Endothelial cell of umbilical vein (primary cell): ENCODE results near the gene TMEM171. TPM values are rescaled to one million over a fixed set of nuclear protein-coding genes. Genes with fewer than 3 reads are reported as not detected.

ENCODE experiments used
- BruUV-seq: library from RNA; stranded (reverse); fragments of 400-500 nt; replicated peaks from 2 replicates; lab custom pipeline; 2021; lab: Mats Ljungman, UMichigan
- CTCF ChIA-PET: fragments of 300-600, 350-600 bp; sonication (Branson Sonifier 250); formaldehyde crosslinking; loops from one replicate; lab custom pipeline; 2021; ENCODE audit warnings: antibody characterized with exemption, inconsistent platforms; lab: Charles Lee
- POLR2A ChIA-PET: fragments of 300-600, 350-600 bp; sonication (Branson Sonifier 250); formaldehyde crosslinking; loops from one replicate; lab custom pipeline; 2021; ENCODE audit warnings: antibody characterized with exemption, inconsistent platforms; lab: Charles Lee
- DNase-seq: peaks from one replicate; pipeline ENCODE4 v3.0.0-alpha.2; 2011; ENCODE audit warnings: low read depth, low spot score
- FAIRE-seq: peaks from 2 replicates; lab custom pipeline; 2011; peaks lifted over from hg19 to GRCh38; lab: Jason Lieb, UNC
- H2AFZ ChIP-seq: 2 replicates; pipeline ENCODE4 v1.6.0; 2012; ENCODE audit warnings: low read depth, low read length, control low read depth, inconsistent platforms
- H3K27ac ChIP-seq: 2 replicates; pipeline ENCODE4 v1.5.1; 2011; ENCODE audit warnings: low read depth, mild to moderate bottlenecking, control low read depth, low read length, moderate library complexity; ENCODE audit not compliant: insufficient read depth
- H3K27me3 ChIP-seq, 2 experiments: 2 replicates each; pipeline versions ENCODE4 v1.6.0 to v1.6.1; 2011; ENCODE audit warnings: low read length in 2 of 2, mixed read lengths in 1 of 2; ENCODE audit not compliant: control insufficient read depth in 2 of 2, insufficient read depth in 2 of 2
- H3K36me3 ChIP-seq, 2 experiments: 2 replicates in 1 of 2; 3 replicates in 1 of 2; pipeline ENCODE4 v1.5.1; 2011; ENCODE audit warnings: low read length in 2 of 2, mild to moderate bottlenecking in 1 of 2, moderate library complexity in 1 of 2; ENCODE audit not compliant: control insufficient read depth in 2 of 2, insufficient read depth in 2 of 2; ENCODE audit errors: extremely low read depth in 1 of 2
- H3K4me1 ChIP-seq: 3 replicates; pipeline ENCODE4 v1.5.1; 2011; ENCODE audit warnings: mild to moderate bottlenecking, low read length; ENCODE audit not compliant: control insufficient read depth, insufficient read depth; ENCODE audit errors: extremely low read depth
- H3K4me2 ChIP-seq: 2 replicates; pipeline ENCODE4 v1.6.1; 2011; ENCODE audit warnings: low read length, control low read depth, mixed read lengths; ENCODE audit not compliant: insufficient read depth
- H3K4me3 ChIP-seq, 3 experiments: fragments of 200-600 bp in 1 of 3; sonication (generic), shearing (Covaris generic) in 1 of 3; replicated peaks in 1 of 3; 2 replicates each; pipeline ENCODE4 v1.5.1; 2011 to 2016; ENCODE audit warnings: control low read depth in 3 of 3, low read length in 3 of 3, mild to moderate bottlenecking in 2 of 3, inconsistent platforms in 1 of 3, low read depth in 1 of 3, moderate library complexity in 1 of 3; ENCODE audit not compliant: insufficient read depth in 1 of 3
- H3K79me2 ChIP-seq: 2 replicates; pipeline ENCODE4 v1.6.0; 2012; ENCODE audit warnings: low read length, inconsistent platforms; ENCODE audit not compliant: control insufficient read depth, insufficient read depth
- H3K9ac ChIP-seq: replicated peaks from 2 replicates; pipeline ENCODE3; 2011; ENCODE audit warnings: low read length, control low read depth; ENCODE audit not compliant: insufficient read depth; ENCODE audit errors: extremely low read depth
- H3K9me1 ChIP-seq: replicated peaks from 3 replicates; pipeline ENCODE4 v1.6.0; 2011; ENCODE audit warnings: mild to moderate bottlenecking, low read length; ENCODE audit not compliant: control insufficient read depth, insufficient read depth; ENCODE audit errors: extremely low read depth
- H3K9me3 ChIP-seq: replicated peaks from 2 replicates; pipeline ENCODE4 v1.5.1; 2012; ENCODE audit warnings: low read length, inconsistent platforms; ENCODE audit not compliant: control insufficient read depth, insufficient read depth
- H4K20me1 ChIP-seq: replicated peaks from 2 replicates; pipeline ENCODE3; 2011; ENCODE audit warnings: mild to moderate bottlenecking, low read length; ENCODE audit not compliant: control insufficient read depth, insufficient read depth; ENCODE audit errors: extremely low read depth
- CTCF ChIP-seq, 2 donors: IDR thresholded peaks; 1 replicate in 1 of 2; 2 replicates in 1 of 2; pipeline ENCODE4 v1.5.1; 2011; ENCODE audit warnings: low read length in 2 of 2, mild to moderate bottlenecking in 2 of 2, moderate library complexity in 2 of 2, control low read depth in 1 of 2, inconsistent platforms in 1 of 2, low read depth in 1 of 2; ENCODE audit not compliant: insufficient read depth in 1 of 2; ENCODE audit errors: extremely low read depth in 1 of 2
- EZH2 ChIP-seq: IDR thresholded peaks from 2 replicates; pipeline ENCODE4 v1.6.1; 2012; ENCODE audit warnings: borderline replicate concordance, low read depth, mild to moderate bottlenecking, moderate library complexity, low read length, inconsistent platforms; ENCODE audit not compliant: severe bottlenecking
- FOS ChIP-seq: IDR thresholded peaks from 2 replicates; pipeline ENCODE4 v1.6.1; 2011; ENCODE audit warnings: mild to moderate bottlenecking, low read length, moderate library complexity, borderline replicate concordance; ENCODE audit not compliant: insufficient read depth
- GATA2 ChIP-seq: IDR thresholded peaks from 2 replicates; pipeline ENCODE4 v1.7.0; 2011; ENCODE audit warnings: low read depth, mild to moderate bottlenecking, moderate library complexity, mixed read lengths, low read length; ENCODE audit not compliant: insufficient read length, insufficient read depth
- JUN ChIP-seq: IDR thresholded peaks from 2 replicates; pipeline ENCODE4 v1.6.1; 2011; ENCODE audit warnings: borderline replicate concordance, low read depth; ENCODE audit not compliant: insufficient read length, insufficient read depth
- POLR2A ChIP-seq: IDR thresholded peaks from 2 replicates; pipeline ENCODE4 v1.6.1; 2012; ENCODE audit warnings: low read depth, mild to moderate bottlenecking, control low read depth, low read length
- POLR2AphosphoS5 ChIP-seq: IDR thresholded peaks from 2 replicates; pipeline ENCODE4 v1.6.1; 2012; ENCODE audit warnings: low read depth, mild to moderate bottlenecking, control low read depth, low read length, moderate library complexity; ENCODE audit not compliant: insufficient read depth
- dilution Hi-C: fragments of 300-500 bp; cut with MboI; formaldehyde crosslinking; loops from one replicate; pipeline ENCODE4 v1.15.0; 2019; ENCODE audit warnings: low sequenced_read_pairs; ENCODE audit not compliant: extremely low pct_ligation_motif_present
- intact Hi-C: fragments of 100-400 bp; cut with micrococcal nuclease; formaldehyde crosslinking; loops from one replicate; pipeline ENCODE4 v1.10.0; 2022
- polyA plus RNA-seq, 4 experiments: library from polyadenylated mRNA; depleted of rRNA in 3 of 4; stranded (reverse) in 3 of 4; unstranded in 1 of 4; fragments of >200 nt; gene quantifications; 2 replicates each; pipeline versions ENCODE4 v1.2.1 to v1.2.3, GENCODE V29; 2011 to 2012; ENCODE audit warnings: missing spikeins in 1 of 4
- total RNA-seq: library from RNA; stranded (reverse); gene quantifications from 2 replicates; pipeline ENCODE4 v1.2.3, GENCODE V29; 2021

Gene TMEM171
- total and polyA plus RNA-seq, 2 donors (not counting 3 experiments of a cell fraction or from before 2014, with no cell fraction given), result 5.6 to 11.7 TPM

GRCh38 chr5:73115399-73116051 is 4.8 kb upstream of the TMEM171 start:
- no peak for FAIRE-seq
- ChIA-PET POLR2A (no interaction called here), CTCF (interaction anchor here (1.1 to 2.0 kb wide), 3 partner anchors 16 to 37 kb away, joined by 3 to 5 read pairs (median 4); no protein-coding TSS in a partner anchor)
- no peak for DNase-seq
- TF ChIP-seq FOS, result no peak
- no peak for TF ChIP-seq GATA2
- no peak for TF ChIP-seq POLR2AphosphoS5
- H3K4me1 ChIP-seq, result peaks cover 4% of the 10 kb centered on the region
- intact Hi-C loops, result no loop called here
- H3K4me3 ChIP-seq, result no peak overlapping the region
- no peak overlapping the region for H3K4me2 ChIP-seq
- no peak overlapping the region for H3K27ac ChIP-seq
- H4K20me1 ChIP-seq, result no peaks in the 10 kb centered on the region
- H3K9me3 ChIP-seq, result no peaks in the 10 kb centered on the region
- H3K27me3 ChIP-seq, result peaks cover 0 to 2% of the 10 kb centered on the region in 2 experiments
- no peaks in the 10 kb centered on the region for H3K36me3 ChIP-seq
- no peak overlapping the region for H2AFZ ChIP-seq
- H3K9me1 ChIP-seq, result no peaks in the 10 kb centered on the region
- dilution Hi-C loops, result no loop called here
- no peaks in the 10 kb centered on the region for H3K79me2 ChIP-seq
- no TSS peak for BruUV-seq
- H3K9ac ChIP-seq, result no peak overlapping the region

- Histone ChIP-seq H3K9me3 (no peaks in the 10 kb centered on the region), H3K27me3 (peaks cover 0 to 2% of the 10 kb centered on the region in 2 experiments), H3K4me1 (peaks cover 12% of the 10 kb centered on the region), H3K79me2 (peaks cover 8% of the 10 kb centered on the region), H3K4me3 (no peak overlapping the region), H3K36me3 (no peaks in the 10 kb centered on the region), H3K27ac (no peak overlapping the region), H3K9me1 (no peaks in the 10 kb centered on the region), H2AFZ (no peak overlapping the region), H4K20me1 (no peaks in the 10 kb centered on the region), H3K9ac (no peak overlapping the region), H3K4me2 (no peak overlapping the region)
- CTCF ChIA-PET, result interaction anchor here (1.1 to 2.0 kb wide), 3 partner anchors 15 to 36 kb away, joined by 3 to 5 read pairs (median 4); no protein-coding TSS in a partner anchor
- intact Hi-C loops, result no loop called here
- no peak for DNase-seq
- no TSS peak for BruUV-seq
- no peak for TF ChIP-seq JUN
- no peak for TF ChIP-seq EZH2
- TF ChIP-seq CTCF (IDR thresholded peaks at IDR 0.05; ENCODE audit: extremely low read depth in 1 of 2, insufficient read depth in 1 of 2, low read depth in 1 of 2, low read length in 2 of 2), result no peak
- no peak for TF ChIP-seq POLR2AphosphoS5
- TF ChIP-seq GATA2, result no peak
- no peak for TF ChIP-seq POLR2A
- POLR2A ChIA-PET, result no interaction called here
- dilution Hi-C loops, result no loop called here
- FAIRE-seq, result no peak
Measured at GRCh38 chr5:73116506-73116905, 3.9 kb upstream of the TMEM171 start.
